Lung microvascular endothelial cell (primary cell): Measurements from ENCODE around the gene NR6A1. TPM values are rescaled to one million over a fixed set of nuclear protein-coding genes. Genes with fewer than 3 reads are reported as not detected.

Experiments used
- DNase-seq, 2 donors: peaks; one replicate each; pipeline versions ENCODE4 v3.0.0 to v3.0.0-alpha.2; 2010; ENCODE audit warnings: low read depth in 2 of 2
- total RNA-seq: library from RNA; depleted of rRNA; stranded (reverse); fragments of >200 nt; gene quantifications from 2 replicates; pipeline ENCODE4 v1.2.1, GENCODE V29; 2014

The NR6A1 gene
- total RNA-seq, 1 donor from 2014 or later = 1.2 TPM

DNA sequence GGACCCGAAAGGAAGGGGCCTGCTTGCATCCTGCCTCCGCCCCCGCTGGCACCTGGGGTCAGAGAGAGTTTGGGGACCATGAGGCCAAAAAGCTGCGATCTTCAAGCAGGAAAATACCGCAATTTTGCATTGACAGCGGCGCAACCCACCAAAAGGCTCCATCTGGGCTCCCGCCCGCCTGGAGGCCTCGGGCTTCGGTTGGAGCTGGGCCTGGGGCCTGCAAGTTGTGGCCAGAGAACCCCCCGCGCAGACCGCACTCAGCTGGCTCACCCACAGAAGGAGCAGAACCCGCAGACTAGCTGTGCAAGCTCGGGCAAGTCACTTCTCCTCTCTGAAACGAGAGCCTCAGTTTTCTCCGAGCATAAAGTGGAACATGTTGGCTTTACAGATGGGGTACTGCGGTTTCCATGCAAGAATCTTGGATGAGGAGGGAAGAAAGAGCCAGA is 265.2 kb downstream of the NR6A1 start:
- no peak for DNase-seq

DNA sequence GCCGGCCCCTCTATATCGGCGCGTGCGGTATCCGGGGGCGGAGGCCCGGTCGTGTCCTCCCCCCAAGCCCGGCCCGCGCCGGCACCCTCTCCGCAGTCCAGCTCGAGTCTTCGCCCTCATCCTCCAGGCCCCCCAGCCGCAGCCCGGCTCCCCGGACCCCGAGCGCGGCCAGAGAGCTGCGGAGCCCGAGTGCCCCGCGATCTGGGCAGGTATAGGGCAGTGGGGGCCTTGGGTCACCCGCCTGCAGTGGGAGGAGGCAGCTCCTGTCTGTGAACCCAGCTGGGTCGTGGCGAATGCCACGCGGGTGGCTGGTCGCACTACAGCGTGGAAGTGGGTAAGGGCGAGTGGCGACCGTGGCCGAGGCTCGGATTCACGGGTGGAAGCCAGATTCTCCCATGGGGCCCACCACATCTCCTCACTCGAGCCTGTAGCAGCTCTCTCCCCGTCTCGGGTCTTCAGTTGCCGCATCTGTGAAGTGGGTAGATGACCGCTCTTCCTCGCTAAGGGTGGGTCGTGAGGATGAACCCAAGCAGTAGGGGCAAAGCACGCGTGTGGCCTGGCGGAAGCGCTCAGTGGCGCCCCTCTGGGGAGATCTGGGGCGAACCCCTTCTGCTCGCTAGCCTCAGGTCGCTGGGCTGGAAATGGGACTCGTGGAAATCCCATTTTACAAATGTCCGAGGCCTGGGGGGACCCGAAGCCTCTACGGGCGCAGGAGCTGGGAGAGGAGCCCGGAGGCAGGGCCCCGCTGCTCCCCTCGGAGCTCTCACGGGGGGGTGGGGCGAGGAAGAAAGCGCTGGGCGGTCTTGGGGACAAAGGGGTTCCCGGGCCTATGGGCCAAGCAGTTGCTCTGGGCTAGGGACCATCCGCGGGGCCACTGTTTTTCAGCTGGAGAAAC is 265.9 kb downstream of the NR6A1 start:
- no peak for DNase-seq

DNA sequence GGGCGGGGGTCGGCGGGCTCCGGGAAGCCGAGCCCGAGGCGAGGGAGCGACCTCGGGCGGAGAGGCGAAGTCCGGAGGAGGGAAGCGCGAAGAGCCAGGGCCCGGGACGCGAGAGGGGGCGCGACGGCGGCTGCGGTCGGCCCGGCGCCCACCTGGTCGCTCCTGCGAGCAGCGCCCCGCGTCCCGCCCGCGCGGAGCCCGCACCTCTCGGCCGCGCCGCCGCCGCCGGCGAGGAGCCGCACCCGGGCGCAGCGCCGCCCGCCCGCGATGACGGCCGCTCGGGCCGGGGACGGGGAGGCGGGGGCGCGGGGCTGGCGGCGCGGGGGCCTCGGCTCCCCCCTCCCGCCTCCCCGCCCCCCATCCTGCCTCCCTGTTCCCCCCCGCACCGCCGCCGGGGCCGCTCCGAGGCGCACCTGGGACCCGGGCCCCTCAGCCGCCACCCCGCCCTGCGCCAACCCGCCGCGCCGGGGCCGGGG is 266.5 kb downstream of the NR6A1 start:
- DNase-seq = no peak

DNA sequence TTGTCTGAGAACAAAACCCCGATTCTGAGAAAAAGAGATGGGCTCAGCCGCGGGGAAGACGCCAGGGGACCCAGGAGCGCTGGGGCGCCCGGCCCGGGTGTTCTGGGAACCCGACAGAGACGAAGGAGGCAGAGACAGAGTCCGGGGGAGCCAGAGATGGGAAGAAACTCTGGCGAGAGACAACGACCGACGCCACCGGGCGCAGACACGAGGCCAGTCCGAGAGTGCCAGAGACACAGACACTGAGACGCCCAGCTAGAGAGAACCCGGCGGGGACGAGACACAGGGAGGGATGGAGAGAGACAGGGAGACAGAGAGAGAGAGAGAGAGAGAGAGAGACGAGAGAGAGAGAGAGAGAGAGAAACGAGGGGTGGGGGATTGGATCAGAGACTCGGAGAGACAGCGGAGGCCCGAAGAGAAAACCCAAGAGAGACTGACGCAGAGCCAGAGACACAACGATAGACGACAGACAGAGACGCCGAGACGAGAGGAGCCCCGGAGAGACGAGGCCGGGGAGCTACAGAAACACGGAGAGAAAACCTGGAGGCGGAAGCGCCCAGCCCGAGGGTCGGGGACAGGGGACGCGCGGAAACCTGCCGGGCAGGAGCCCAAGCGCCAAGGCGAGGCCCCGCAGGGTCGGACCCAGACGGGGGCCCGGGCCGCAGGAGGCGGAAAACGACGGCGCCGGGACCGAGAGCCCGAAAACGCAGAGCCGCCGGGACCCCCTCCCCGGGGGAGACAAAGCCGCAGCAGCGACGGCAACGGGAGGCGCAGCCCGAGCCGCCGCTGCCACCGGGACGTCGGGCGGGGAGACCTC is 267.2 kb downstream of the NR6A1 start:
- DNase-seq = no peak

DNA sequence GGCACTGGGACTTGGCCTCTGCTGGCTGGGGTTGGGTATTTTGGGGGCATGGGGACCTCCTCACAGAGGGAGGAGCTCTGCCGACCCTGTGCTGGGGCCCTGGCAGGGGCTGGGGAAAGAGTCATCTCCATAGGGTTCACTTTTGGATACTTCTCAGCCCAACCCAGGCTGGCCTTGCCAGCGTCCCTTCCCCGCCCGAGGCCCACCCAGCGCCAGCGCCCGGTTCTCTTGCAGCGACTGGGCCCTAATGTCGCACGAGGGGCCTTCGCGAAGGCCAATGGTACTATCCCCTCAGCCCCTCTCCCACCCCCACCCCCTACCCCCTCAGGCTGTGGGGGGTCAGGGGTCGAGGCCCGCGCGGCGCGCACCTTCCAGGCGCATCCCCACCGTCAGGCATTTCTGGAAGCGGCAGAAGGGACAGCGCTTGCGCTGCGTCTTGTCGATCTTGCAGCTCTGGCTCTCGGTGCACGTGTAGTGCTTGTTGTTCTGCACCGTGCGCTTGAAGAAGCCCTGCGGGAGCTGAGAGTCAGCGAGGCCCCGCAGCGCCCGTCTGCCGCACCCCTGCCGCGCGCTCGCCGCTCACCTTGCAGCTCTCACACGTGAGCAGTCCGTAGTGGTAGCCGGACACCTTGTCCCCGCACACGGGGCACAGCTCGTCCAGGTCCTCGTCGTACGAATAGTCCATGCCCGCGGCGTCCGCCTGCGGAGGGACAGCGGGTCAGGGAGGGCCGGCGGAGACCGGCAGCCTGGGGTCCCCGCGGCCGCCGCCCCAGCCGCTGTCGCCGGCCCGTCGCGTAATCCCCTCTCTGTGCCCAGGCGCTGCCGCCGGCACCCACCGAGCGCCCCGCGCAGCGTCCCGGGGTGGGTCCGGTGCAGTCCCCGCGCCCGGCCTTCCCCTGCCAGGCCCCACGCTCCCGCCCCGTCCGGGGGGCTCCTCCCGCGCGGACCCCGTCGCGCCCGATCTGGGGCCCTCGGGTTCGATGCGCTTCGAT is 268.1 kb downstream of the NR6A1 start:
- DNase-seq = no peak

DNA sequence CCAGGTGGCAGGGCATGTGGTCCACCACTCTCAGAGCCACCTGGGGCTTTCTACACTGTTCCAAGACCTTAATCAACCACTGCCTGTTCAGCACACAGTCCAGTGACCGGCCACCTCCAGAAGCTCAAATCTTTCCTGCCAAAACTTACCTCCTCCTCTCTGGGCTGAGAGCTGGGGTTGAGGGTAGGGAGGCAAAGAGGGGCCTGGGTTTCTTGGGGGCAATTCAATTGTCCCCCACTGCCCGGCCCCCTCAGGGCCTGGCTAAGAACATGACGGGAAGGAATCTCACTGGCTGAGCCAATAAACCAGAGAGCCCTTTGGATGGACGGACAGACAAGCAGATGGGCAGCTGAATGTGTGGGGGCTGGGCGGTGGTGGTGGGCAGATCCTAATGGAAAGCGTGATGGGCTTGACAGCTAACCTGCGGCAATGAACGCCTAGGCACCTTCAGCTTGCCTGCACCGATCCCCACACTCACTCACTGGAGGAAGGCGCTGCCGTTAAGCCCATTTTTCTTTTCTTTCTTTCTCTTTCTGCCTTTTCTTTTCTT is 269.3 kb downstream of the NR6A1 start:
- no peak for DNase-seq

DNA sequence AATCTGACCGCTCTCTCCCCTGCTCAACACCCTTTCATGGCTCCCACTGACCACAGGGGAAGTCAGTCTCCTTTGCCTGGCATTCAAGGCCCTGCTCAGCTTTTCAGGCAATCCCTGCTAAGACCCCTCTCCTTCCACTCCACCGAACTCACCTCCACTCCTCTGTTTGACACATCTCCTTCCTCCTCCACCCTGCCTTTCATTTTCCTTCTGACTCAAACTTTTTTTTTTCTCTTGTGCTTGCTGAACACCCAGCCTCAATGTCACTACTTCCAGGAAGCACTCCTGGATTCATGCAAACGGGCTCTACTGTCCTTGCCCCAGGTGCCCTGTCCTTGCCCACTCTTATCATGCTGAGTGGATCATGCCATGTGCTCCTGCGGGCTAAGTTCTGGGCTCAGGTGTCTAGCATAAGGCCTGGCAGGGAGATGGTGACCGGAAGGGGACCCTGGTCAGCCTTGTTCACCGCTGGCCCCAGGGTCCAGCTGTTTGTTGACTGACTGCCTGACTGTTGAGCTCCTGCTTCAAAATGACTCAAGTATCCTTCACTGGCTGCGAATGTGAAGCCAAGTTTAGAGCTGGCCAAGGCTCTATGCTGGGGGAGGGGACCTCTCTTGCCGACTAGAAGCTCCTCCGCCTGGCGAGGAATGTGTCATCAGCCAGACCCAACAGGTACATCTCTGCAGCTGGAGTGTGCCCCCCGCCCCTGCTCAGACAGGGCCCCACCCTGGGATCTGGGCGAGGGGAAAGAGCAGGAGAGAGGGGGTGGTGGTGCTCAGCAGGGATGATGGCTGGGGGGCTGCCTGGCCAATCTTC is 270.1 kb downstream of the NR6A1 start:
- DNase-seq = no peak

DNA sequence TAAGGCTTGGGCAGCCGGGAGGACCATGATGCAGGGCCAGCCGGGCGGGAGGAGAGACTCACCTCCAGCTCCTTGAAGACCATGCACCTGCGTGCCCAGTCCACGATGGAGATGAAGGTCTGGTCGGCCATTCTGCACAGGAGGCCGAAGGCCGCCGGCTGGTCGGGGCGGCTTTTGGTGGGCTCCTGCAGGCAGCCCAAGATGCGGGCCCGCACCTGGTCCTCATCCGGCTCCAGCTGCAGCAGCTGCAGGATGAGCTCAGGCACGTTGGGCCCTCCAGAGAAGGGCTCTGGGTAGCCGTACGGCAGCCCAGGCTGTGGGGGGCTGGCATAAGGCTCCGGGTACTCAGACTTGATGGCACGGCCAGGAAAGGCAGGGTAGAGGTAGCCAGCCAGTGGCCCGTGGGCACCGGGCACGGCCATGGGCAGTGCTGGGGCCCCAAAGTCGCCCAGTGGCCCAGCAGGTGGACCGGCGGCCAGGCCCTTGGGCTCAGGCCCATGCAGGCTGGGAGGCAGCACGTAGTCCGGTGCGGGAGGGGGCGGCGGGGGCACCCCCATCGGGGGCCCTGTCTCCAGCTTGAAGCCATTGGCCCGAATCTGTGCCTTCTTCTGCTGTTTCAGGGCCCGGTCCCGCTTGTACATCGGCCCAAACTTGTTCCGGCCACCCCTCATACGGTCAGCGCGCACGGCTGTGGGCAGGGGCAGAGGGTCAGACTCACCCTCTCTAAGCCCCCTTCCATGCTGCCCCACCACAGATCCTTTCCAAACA is 270.9 kb downstream of the NR6A1 start:
- no peak for DNase-seq

DNA sequence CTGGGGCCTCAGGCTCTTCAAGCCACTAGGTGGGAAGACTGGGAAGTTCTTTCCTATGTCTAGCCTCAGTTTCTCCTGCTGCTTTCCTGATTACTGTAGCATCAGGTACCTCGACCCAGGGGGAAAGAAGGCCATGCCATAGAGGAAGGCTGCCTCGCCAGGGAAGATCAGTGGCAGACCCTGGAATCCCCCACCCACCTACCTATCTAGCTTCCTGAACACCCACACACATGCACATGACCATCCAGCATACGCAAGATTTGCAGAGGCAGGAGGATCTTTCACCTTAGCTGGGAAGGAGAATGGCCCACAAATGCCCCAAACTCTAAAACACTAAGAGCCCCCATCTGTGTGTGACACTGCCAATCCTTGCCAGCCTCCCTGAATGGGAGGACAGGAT is 271.9 kb downstream of the NR6A1 start:
- no peak for DNase-seq

DNA sequence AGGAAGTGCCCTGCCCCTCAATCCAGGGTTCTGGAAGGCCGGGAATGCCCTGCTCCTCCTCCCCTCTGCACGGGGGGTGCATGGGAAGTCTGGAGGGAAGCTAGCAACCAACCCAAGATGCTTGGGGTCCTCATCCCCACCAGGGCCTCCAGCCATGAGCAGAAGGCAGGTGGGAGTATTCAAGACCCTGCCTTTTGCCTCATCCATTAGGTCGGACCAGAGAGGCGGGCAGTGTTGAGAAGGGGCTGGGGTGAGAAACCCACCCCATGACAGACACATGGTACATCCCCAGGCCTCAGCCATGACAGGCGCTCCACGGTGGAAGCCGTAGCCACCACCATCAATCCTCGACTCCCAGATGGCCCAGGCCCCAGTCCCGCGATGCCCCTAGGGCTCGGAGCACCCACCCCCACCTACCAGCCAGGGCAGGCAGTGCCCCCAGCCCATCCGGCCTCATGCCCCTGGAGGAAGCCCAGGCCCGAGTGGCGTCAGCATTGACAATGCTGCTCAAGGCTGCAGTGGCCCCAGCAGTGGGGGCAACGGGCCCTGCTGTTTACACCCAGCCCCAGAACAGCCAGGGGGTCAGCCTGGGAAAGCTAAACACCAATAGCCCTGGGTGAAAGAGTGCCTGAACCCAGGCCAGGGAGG is 272.5 kb downstream of the NR6A1 start:
- DNase-seq = no peak

DNA sequence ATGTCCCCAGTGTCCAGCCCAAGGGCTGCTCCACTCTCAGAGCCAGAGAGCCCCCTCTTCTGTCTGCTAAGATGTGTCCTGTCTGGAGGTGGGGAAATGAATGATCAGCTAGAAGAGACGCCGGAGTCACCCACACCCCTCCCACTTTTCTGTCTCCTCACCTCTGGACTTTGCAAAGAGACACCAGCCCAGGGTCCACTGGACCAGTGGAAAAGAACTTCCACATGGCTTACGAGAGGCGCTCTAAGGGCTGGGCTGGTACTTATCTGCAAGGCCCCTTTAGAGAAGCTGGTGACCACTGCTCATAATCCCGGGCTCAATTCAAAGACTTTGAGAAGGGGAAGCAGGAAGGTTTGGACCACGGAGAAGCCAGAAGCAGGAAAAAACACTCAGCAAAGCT is 273.1 kb downstream of the NR6A1 start:
- DNase-seq = no peak

DNA sequence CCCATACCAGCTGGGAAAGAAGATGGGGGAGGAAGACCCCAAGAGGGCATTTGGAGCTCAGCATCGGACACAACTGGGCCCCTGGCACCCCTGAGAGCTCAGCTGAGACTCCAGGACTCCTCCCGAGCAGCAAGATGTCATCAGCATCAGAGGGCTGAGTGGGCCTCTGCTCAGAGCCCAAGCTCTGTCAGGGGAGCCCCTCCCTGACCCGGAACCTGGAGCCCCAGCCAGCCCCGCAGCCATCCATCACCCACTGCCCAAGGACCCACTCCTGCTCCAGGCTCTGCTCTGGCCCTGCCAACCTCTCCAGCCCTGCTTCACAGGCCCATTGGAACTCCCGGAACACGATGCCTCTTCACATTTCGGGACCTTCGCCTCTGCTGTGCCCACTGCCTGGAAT is 273.7 kb downstream of the NR6A1 start:
- DNase-seq = no peak

DNA sequence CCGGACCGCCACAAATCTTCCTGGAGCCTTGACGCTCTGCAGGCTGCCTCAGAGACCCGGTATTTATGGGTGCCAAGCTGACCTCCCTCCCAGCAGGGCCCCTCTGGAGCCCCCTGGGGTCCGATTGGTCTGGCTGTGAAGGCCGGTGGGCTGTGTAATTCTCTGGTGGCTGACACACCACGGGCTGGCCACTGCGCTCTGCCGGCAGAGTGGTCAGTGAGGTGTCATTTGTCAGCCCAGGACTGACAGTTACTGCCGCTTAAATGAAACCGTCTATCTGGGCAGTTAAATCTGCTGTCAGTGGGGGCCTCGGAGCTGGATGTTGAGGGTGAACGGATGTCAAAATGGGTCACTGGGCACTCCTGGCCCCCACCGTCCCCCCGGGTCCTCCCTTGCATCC is 274.6 kb downstream of the NR6A1 start:
- DNase-seq = no peak

DNA sequence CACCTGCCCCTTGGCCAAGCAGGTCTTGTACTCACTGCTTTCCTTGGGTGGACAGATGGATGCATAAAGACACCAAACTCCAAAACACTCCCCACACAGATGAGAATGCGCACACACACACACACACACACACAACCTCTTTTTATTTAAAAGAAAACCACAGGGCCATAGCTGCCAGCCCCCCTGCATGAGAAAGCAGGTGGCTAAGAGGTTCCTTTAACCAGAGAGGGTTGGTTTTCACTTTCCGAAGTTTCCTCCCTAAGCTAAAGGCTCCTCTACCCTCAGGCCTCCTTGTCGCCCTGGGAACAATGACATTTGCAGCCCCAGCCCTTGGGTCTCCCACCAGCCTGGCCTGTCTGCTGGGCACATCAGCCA is 275.0 kb downstream of the NR6A1 start:
- DNase-seq = no peak

DNA sequence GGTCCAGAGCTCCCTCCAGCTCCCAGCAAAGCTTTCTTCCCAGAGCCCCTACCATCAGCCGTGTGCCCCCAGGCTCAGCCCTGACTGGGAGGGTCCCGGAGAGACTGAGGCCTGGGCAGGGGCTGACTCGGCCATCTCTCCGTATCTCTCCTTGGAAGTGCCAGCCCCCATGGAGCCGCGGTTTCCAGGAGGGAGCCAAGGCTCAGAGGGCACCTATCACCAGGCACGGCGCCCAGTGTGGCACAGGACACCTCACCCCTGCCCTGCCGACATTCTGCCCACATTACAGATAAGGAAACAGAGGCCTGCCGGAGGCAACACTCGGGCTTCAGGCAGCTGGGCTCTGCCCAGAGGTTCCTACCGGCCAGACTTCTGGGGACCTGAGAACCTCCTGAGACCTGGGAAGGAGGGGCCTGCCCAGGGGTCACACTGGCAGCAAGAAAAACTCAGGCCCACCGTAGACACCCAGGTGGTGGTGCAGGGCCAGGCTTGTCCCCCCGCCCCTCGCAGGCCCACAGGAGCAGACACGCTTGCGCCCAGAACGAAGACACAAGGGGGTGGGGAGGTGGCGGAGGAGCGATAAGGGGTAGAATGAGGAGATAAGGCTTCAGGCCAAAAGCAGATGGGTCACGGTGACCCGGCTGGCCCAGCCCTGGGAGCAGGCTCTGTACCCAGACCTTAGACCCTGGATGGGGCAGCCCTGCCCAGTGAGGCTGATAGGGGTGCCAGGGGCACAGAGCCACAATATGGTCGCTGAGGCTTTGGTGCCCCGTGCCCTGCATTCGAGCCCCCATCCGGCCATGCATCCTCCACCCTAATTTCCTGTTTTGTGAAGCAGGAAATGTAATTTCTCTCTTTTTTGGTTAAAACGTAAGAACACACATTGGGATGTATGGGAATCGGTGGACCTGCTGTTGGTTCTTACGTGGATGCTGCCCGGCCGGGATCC is 275.7 kb downstream of the NR6A1 start:
- DNase-seq = no peak

DNA sequence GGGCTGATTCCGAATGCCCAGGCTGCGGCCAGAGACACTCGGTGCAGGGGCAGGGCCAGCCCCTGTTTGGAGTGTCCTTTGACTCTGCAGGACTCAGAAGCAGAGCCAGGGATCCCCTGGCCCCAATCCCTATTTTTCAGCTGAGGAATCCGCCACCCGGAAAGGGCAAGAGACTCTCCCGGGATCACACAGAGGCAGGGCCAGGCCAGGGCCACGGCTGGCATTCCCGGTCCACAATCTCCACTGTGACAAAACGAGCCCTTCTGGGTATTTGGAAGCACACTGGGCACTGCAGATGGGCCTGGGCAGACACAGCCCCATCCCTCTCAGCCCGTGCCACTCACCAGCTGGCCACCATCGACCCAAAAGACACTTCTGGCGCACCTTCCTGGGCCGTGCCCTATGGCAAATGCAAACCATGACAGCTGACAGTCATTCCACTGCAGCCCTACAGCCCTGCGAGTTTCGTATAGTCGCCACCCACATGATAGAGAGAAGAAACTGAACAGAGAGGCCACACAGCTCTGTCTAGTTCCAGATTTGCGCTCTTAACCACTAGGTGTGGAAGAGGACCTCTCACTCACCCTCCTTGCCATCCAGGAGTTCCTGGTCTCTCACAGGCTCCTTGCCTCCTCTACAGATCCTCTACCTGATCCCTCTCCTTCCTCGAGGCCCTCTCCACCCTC is 277.2 kb downstream of the NR6A1 start:
- DNase-seq = no peak

DNA sequence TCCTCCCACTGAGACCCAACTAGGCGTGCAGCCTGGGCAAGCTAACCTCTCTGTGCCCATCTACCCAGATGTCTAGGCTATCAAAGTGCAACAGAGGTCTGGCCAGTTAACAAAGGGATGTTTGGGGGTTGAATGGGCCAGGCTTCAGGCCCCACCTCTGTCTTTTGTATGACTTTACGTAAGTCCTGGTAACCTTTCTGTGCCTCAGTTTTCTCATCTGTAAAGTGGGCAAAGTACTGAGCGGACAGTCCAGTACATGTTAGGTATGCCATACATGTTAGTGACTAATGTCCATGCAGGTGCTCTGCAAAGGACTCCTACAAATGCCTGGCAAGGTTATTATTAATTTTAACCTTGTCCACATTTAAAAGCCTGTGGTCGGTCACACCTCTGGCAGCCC is 277.9 kb downstream of the NR6A1 start:
- DNase-seq = no peak
